Measurements from ENCODE around the gene COL12A1.

GRCh38 chr6:75094614-75095200 lies 111.1 kb downstream of the COL12A1 start:
- no peak for TF ChIP-seq POLR2A (IDR thresholded peaks at IDR 0.05)
- TF ChIP-seq, protein P1, sequence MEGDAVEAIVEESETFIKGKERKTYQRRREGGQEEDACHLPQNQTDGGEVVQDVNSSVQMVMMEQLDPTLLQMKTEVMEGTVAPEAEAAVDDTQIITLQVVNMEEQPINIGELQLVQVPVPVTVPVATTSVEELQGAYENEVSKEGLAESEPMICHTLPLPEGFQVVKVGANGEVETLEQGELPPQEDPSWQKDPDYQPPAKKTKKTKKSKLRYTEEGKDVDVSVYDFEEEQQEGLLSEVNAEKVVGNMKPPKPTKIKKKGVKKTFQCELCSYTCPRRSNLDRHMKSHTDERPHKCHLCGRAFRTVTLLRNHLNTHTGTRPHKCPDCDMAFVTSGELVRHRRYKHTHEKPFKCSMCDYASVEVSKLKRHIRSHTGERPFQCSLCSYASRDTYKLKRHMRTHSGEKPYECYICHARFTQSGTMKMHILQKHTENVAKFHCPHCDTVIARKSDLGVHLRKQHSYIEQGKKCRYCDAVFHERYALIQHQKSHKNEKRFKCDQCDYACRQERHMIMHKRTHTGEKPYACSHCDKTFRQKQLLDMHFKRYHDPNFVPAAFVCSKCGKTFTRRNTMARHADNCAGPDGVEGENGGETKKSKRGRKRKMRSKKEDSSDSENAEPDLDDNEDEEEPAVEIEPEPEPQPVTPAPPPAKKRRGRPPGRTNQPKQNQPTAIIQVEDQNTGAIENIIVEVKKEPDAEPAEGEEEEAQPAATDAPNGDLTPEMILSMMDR (IDR thresholded peaks at IDR 0.05), result no peak

All from right lobe of liver (tissue), 4 donors.